ENCODE data around the gene ZSWIM6. TPM values are rescaled to one million over a fixed set of nuclear protein-coding genes. Genes with fewer than 3 reads are reported as not detected.

Gene ZSWIM6
- total RNA-seq, 1 donor from 2014 or later, result 40.1 TPM

GRCh38 chr5:61408476-61409168, 76.6 kb downstream of the ZSWIM6 start:
- Histone ChIP-seq H3K4me2 (ENCODE audit: low read length) (peak overlapping the region; percentile 83), H3K79me2 (ENCODE audit: insufficient read depth, low read length) (peaks cover 80% of the 10 kb centered on the region), H3K4me3 (ENCODE audit: insufficient read depth, low read depth, low read length) (peak overlapping the region; percentile 42), H3K9ac (ENCODE audit: low read length) (peak overlapping the region; percentile 85), H4K20me1 (ENCODE audit: insufficient read depth, low read length) (peaks cover 11% of the 10 kb centered on the region), H3K9me3 (ENCODE audit: insufficient read depth, low read depth, low read length) (no peaks in the 10 kb centered on the region), H3K27me3 (ENCODE audit: insufficient read depth, low read length) (no peaks in the 10 kb centered on the region), H3K27ac (ENCODE audit: low read depth, low read length) (peak overlapping the region; percentile 97), H3K36me3 (ENCODE audit: insufficient read depth, low read length) (no peaks in the 10 kb centered on the region), H2AFZ (ENCODE audit: low read depth, low read length) (no peak overlapping the region), H3K4me1 (ENCODE audit: insufficient read depth, low read length) (peaks cover 27% of the 10 kb centered on the region)
- peaks cover 49% of the 10 kb centered on the region for H3K4me1 Mint-ChIP-seq (ENCODE audit: low read depth, unreplicated experiment)
- H3K4me3 Mint-ChIP-seq (ENCODE audit: unreplicated experiment), result peak overlapping the region; percentile 68
- TF ChIP-seq CTCF (IDR thresholded peaks at IDR 0.05; ENCODE audit: insufficient read depth, low read depth, low read length) (no peak), EZH2 (IDR thresholded peaks at IDR 0.05; ENCODE audit: insufficient read depth, low read length) (no peak)
- peak; percentile 71 for FAIRE-seq
- no peaks in the 10 kb centered on the region for H3K27me3 Mint-ChIP-seq (ENCODE audit: low read depth, unreplicated experiment)
- no peaks in the 10 kb centered on the region for H3K9me3 Mint-ChIP-seq (ENCODE audit: unreplicated experiment)
- DNase-seq (ENCODE audit: low read depth), result peak; percentile 99
- peak overlapping the region; percentile 82 for H3K27ac Mint-ChIP-seq (ENCODE audit: unreplicated experiment)
- no peaks in the 10 kb centered on the region for H3K36me3 Mint-ChIP-seq (ENCODE audit: low read depth, unreplicated experiment)

- Mint-ChIP-seq H3K27me3 (ENCODE audit: low read depth, unreplicated experiment) (no peaks in the 10 kb centered on the region), H3K4me1 (ENCODE audit: low read depth, unreplicated experiment) (peaks cover 50% of the 10 kb centered on the region), H3K27ac (ENCODE audit: unreplicated experiment) (peak overlapping the region; percentile 82), H3K36me3 (ENCODE audit: low read depth, unreplicated experiment) (no peaks in the 10 kb centered on the region), H3K9me3 (ENCODE audit: unreplicated experiment) (peaks cover 2% of the 10 kb centered on the region), H3K4me3 (ENCODE audit: unreplicated experiment) (peak overlapping the region; percentile 24)
- no peaks in the 10 kb centered on the region for H3K27me3 ChIP-seq (ENCODE audit: insufficient read depth, low read length)
- H4K20me1 ChIP-seq (ENCODE audit: insufficient read depth, low read length), result peaks cover 15% of the 10 kb centered on the region
- peak; percentile 86 for FAIRE-seq
- H3K4me3 ChIP-seq (ENCODE audit: insufficient read depth, low read depth, low read length), result peak overlapping the region; percentile 42
- peak overlapping the region; percentile 97 for H3K27ac ChIP-seq (ENCODE audit: low read depth, low read length)
- peak overlapping the region; percentile 85 for H3K9ac ChIP-seq (ENCODE audit: low read length)
- no peaks in the 10 kb centered on the region for H3K9me3 ChIP-seq (ENCODE audit: insufficient read depth, low read depth, low read length)
- peaks cover 27% of the 10 kb centered on the region for H3K4me1 ChIP-seq (ENCODE audit: insufficient read depth, low read length)
- H3K4me2 ChIP-seq (ENCODE audit: low read length), result peak overlapping the region; percentile 83
- peaks cover 81% of the 10 kb centered on the region for H3K79me2 ChIP-seq (ENCODE audit: insufficient read depth, low read length)
- H3K36me3 ChIP-seq (ENCODE audit: insufficient read depth, low read length), result no peaks in the 10 kb centered on the region
- no peak overlapping the region for H2AFZ ChIP-seq (ENCODE audit: low read depth, low read length)
- no peak for TF ChIP-seq CTCF (IDR thresholded peaks at IDR 0.05; ENCODE audit: insufficient read depth, low read depth, low read length)
- no peak for TF ChIP-seq EZH2 (IDR thresholded peaks at IDR 0.05; ENCODE audit: insufficient read depth, low read length)
- DNase-seq (ENCODE audit: low read depth), result peak; percentile 97
Measured at GRCh38 chr5:61409568-61409967, 77.5 kb downstream of the ZSWIM6 start.

- H3K4me2 ChIP-seq (ENCODE audit: low read length), result no peak overlapping the region
- H3K27ac ChIP-seq (ENCODE audit: low read depth, low read length), result no peak overlapping the region
- TF ChIP-seq CTCF (IDR thresholded peaks at IDR 0.05; ENCODE audit: insufficient read depth, low read depth, low read length) (no peak), EZH2 (IDR thresholded peaks at IDR 0.05; ENCODE audit: insufficient read depth, low read length) (no peak)
- Mint-ChIP-seq H3K36me3 (ENCODE audit: low read depth, unreplicated experiment) (no peaks in the 10 kb centered on the region), H3K27me3 (ENCODE audit: low read depth, unreplicated experiment) (no peaks in the 10 kb centered on the region), H3K4me3 (ENCODE audit: unreplicated experiment) (no peak overlapping the region), H3K4me1 (ENCODE audit: low read depth, unreplicated experiment) (peaks cover 51% of the 10 kb centered on the region), H3K9me3 (ENCODE audit: unreplicated experiment) (peaks cover 2% of the 10 kb centered on the region), H3K27ac (ENCODE audit: unreplicated experiment) (peak overlapping the region; percentile 82)
- FAIRE-seq, result no peak
- H4K20me1 ChIP-seq (ENCODE audit: insufficient read depth, low read length), result peaks cover 25% of the 10 kb centered on the region
- no peaks in the 10 kb centered on the region for H3K36me3 ChIP-seq (ENCODE audit: insufficient read depth, low read length)
- peaks cover 81% of the 10 kb centered on the region for H3K79me2 ChIP-seq (ENCODE audit: insufficient read depth, low read length)
- no peaks in the 10 kb centered on the region for H3K9me3 ChIP-seq (ENCODE audit: insufficient read depth, low read depth, low read length)
- H3K27me3 ChIP-seq (ENCODE audit: insufficient read depth, low read length), result no peaks in the 10 kb centered on the region
- no peak overlapping the region for H2AFZ ChIP-seq (ENCODE audit: low read depth, low read length)
- H3K4me3 ChIP-seq (ENCODE audit: insufficient read depth, low read depth, low read length), result no peak overlapping the region
- peaks cover 27% of the 10 kb centered on the region for H3K4me1 ChIP-seq (ENCODE audit: insufficient read depth, low read length)
- no peak for DNase-seq (ENCODE audit: low read depth)
- no peak overlapping the region for H3K9ac ChIP-seq (ENCODE audit: low read length)
Measured at GRCh38 chr5:61410811-61411210, 78.8 kb downstream of the ZSWIM6 start.
